PC-9 (cell line): Measurements from ENCODE around the gene NDUFS1. TPM values are rescaled to one million over a fixed set of nuclear protein-coding genes. Genes with fewer than 3 reads are reported as not detected.

Source experiments
- BruUV-seq: library from RNA; stranded (reverse); fragments of 400-500 nt; replicated peaks from 2 replicates; lab custom pipeline; 2021; lab: Mats Ljungman, UMichigan
- CTCF ChIA-PET: fragments of 300-600 bp; sonication (Branson Sonifier 250); formaldehyde crosslinking; loops from one replicate; lab custom pipeline; 2022; ENCODE audit warnings: antibody characterized with exemption; lab: Charles Lee
- POLR2A ChIA-PET: fragments of 300-600 bp; sonication (Branson Sonifier 250); formaldehyde crosslinking; loops from one replicate; lab custom pipeline; 2022; ENCODE audit warnings: antibody characterized with exemption; ENCODE audit not compliant: unreplicated experiment; lab: Charles Lee
- DNase-seq, 2 experiments: peaks; one replicate each; pipeline versions ENCODE4 v3.0.0 to v3.0.0-alpha.2; 2015 to 2022; ENCODE audit warnings: mixed read lengths in 1 of 2
- H2AFZ ChIP-seq: fragments of 200-600 bp; sonication (generic); 2 replicates; pipeline ENCODE4 v1.8.1; 2017; ENCODE audit warnings: antibody characterized with exemption
- H3F3A ChIP-seq: fragments of 200-600 bp; sonication (generic); 2 replicates; pipeline ENCODE4 v1.8.1; 2017; ENCODE audit warnings: antibody characterized with exemption, mild to moderate bottlenecking, low read depth; ENCODE audit not compliant: insufficient read depth
- H3K27ac ChIP-seq: fragments of 200-600 bp; sonication (generic); 2 replicates; pipeline ENCODE4 v1.6.1; 2016; ENCODE audit warnings: mixed run types
- H3K27me3 ChIP-seq: fragments of 200-600 bp; sonication (generic); 2 replicates; pipeline ENCODE4 v1.6.1; 2016; ENCODE audit warnings: low read depth, mixed run types; ENCODE audit not compliant: insufficient read depth
- H3K36me3 ChIP-seq: fragments of 200-600 bp; sonication (generic); 2 replicates; pipeline ENCODE4 v1.6.1; 2016; ENCODE audit warnings: low read depth, mixed run types
- H3K4me1 ChIP-seq: fragments of 200-600 bp; sonication (generic); replicated peaks from 2 replicates; pipeline ENCODE4 v1.6.1; 2016; ENCODE audit warnings: mixed run types; ENCODE audit not compliant: insufficient read depth
- H3K4me2 ChIP-seq: fragments of 200-600 bp; sonication (generic); 2 replicates; pipeline ENCODE4 v1.6.1; 2017; ENCODE audit warnings: mixed run types
- H3K4me3 ChIP-seq: fragments of 200-600 bp; sonication (generic); 2 replicates; pipeline ENCODE4 v1.6.1; 2016; ENCODE audit warnings: mixed run types
- H3K79me2 ChIP-seq: fragments of 200-600 bp; sonication (generic); 2 replicates; pipeline ENCODE4 v1.6.1; 2017; ENCODE audit warnings: low read depth, mixed run types
- H3K9me2 ChIP-seq: fragments of 200-600 bp; sonication (generic); 2 replicates; pipeline ENCODE4 v1.8.1; 2017; ENCODE audit warnings: mild to moderate bottlenecking; ENCODE audit not compliant: insufficient read depth
- H3K9me3 ChIP-seq: fragments of 200-600 bp; sonication (generic); 2 replicates; pipeline ENCODE4 v1.8.1; 2016; ENCODE audit warnings: low read depth; ENCODE audit not compliant: insufficient read depth
- H4K20me1 ChIP-seq: fragments of 200-600 bp; sonication (generic); 2 replicates; pipeline ENCODE4 v1.8.1; 2017; ENCODE audit not compliant: insufficient read depth
- CTCF ChIP-seq: fragments of 200-600 bp; sonication (generic); conservative IDR thresholded peaks from 2 replicates; pipeline ENCODE4 v1.6.1; 2017; ENCODE audit warnings: mixed run types, antibody characterized with exemption, mild to moderate bottlenecking, moderate library complexity
- EZH2 ChIP-seq: fragments of 200-600 bp; sonication (generic); IDR thresholded peaks from 2 replicates; pipeline ENCODE4 v1.8.0; 2017; ENCODE audit warnings: antibody characterized with exemption, low read depth
- intact Hi-C: fragments of 100-400 bp; cut with micrococcal nuclease; formaldehyde crosslinking; loops from one replicate; pipeline ENCODE4 v1.10.0; 2022; ENCODE audit not compliant: unreplicated experiment
- total RNA-seq: library from RNA; stranded (reverse); gene quantifications from 2 replicates; pipeline ENCODE4 v1.2.3, GENCODE V29; 2021

Gene NDUFS1
- total RNA-seq, 1 experiment from 2014 or later, result 68.9 TPM

- intact Hi-C loops, result no loop called here
- no peaks in the 10 kb centered on the region for H3K27me3 ChIP-seq
- H3K9me2 ChIP-seq, result no peaks in the 10 kb centered on the region
- no TSS peak for BruUV-seq
- ChIA-PET CTCF (no interaction called here), POLR2A (no interaction called here)
- no peaks in the 10 kb centered on the region for H3F3A ChIP-seq
- H3K79me2 ChIP-seq, result no peaks in the 10 kb centered on the region
- no peak overlapping the region for H2AFZ ChIP-seq
- H3K4me1 ChIP-seq, result no peaks in the 10 kb centered on the region
- H4K20me1 ChIP-seq, result no peaks in the 10 kb centered on the region
- no peaks in the 10 kb centered on the region for H3K9me3 ChIP-seq
- no peak overlapping the region for H3K4me3 ChIP-seq
- TF ChIP-seq EZH2, result no peak
- TF ChIP-seq CTCF, result no peak
- no peaks in the 10 kb centered on the region for H3K36me3 ChIP-seq
- no peak for DNase-seq
- H3K4me2 ChIP-seq, result no peak overlapping the region
- no peak overlapping the region for H3K27ac ChIP-seq
Measured at GRCh38 chr2:206112108-206112507, 47.1 kb downstream of the NDUFS1 start.

- Histone ChIP-seq H3K27me3 (no peaks in the 10 kb centered on the region), H3F3A (no peaks in the 10 kb centered on the region; the same call in 1 of the 2 replicates), H3K36me3 (no peaks in the 10 kb centered on the region), H3K79me2 (no peaks in the 10 kb centered on the region), H3K4me1 (peaks cover 7% of the 10 kb centered on the region; the same call in 1 of the 2 replicates), H3K4me3 (no peak overlapping the region), H3K9me3 (0 out of 2 replicates have a peak, but pooled peaks cover 3% of the 10 kb centered on the region), H3K9me2 (no peaks in the 10 kb centered on the region), H2AFZ (no peak overlapping the region), H4K20me1 (no peaks in the 10 kb centered on the region), H3K4me2 (no peak overlapping the region), H3K27ac (no peak overlapping the region)
- ChIA-PET CTCF (no interaction called here), POLR2A (no interaction called here)
- TF ChIP-seq EZH2, result no peak
- no peak for TF ChIP-seq CTCF
- no peak for DNase-seq
- no TSS peak for BruUV-seq
- intact Hi-C loops, result no loop called here
Measured at GRCh38 chr2:206108713-206109112, 50.5 kb downstream of the NDUFS1 start.

- no TSS peak for BruUV-seq
- no peak for DNase-seq
Measured at GRCh38 chr2:206105541-206105940, 53.7 kb downstream of the NDUFS1 start.

More at GRCh38 chr2:206105541-206105940, 53.7 kb downstream of the NDUFS1 start:
- TF ChIP-seq EZH2 (no peak), CTCF (no peak)
- ChIA-PET CTCF (no interaction called here), POLR2A (interaction anchor here (0.6 kb wide), 1 partner anchor 1383 kb away, joined by 6 read pairs; no protein-coding TSS in a partner anchor)
- Histone ChIP-seq H2AFZ (peak overlapping the region; percentile 63; the same call in 1 of the 2 replicates), H3K4me3 (no peak overlapping the region), H3F3A (no peaks in the 10 kb centered on the region; the same call in 1 of the 2 replicates), H3K27ac (peak overlapping the region; percentile 84), H3K4me1 (peaks cover 7% of the 10 kb centered on the region; the same call in 1 of the 2 replicates), H3K27me3 (no peaks in the 10 kb centered on the region), H3K79me2 (no peaks in the 10 kb centered on the region), H3K4me2 (no peak overlapping the region; the same call in 1 of the 2 replicates), H3K9me2 (no peaks in the 10 kb centered on the region), H3K9me3 (0 out of 2 replicates have a peak, but pooled peaks cover 3% of the 10 kb centered on the region), H4K20me1 (no peaks in the 10 kb centered on the region), H3K36me3 (no peaks in the 10 kb centered on the region)
- intact Hi-C loops, result no loop called here
